ENCODE measurements around the gene PRG2.

PRG2 gene

DNA sequence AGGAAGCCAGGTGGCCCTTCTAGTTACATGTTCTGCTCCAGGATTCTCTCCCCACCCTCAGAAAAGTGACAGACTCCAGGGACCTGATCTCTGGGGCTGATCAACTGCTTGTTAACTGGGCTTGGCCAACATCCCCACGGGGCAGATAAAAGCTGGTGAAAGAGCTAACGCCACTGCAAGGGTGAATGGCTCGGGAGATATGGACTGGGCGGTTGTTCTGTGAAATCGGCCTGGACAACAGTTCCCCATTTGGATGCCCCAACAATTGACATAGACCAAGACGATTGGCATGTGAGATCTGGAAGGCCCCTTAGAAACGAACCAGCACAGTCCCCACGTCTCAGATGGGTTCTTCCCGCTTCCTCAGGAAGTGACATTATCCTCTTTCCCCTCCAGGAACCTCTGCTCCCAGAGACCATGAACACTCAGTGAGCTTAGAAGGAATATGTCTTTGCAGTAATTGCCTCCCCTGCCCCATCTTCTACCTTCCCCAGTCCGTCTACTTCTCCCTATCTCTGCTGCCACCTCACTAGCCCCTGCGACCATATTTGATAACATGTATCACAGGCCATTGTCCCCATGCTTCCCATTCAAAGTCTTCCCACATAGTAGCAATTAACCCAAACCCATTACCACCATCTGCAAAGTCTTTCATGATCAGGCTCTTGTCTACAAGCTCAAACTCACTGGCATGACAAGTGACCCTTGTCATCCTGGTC, 5.6 kb upstream of the PRG2 start:
- DNase-seq: no peak

GRCh38 chr11:57394203-57394965, 3.9 kb upstream of the PRG2 start:
- no peak for DNase-seq

DNA sequence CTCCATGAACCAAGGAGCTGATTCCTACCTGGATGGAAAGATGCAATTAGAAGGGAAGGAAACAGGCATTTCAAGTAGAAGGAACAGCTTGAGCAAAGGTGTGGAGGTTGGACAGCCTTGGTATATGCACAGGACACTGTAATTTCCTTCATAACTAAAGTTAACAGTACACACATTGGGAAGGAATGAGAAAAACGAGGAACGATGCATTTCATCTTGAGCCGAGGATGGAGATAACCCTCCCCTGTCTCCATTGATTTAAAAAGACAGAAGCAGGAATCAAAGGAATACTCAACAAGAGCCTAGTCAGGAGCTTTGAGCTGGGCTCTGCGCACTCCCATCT, 2.3 kb upstream of the PRG2 start:
- no peak for DNase-seq

DNA sequence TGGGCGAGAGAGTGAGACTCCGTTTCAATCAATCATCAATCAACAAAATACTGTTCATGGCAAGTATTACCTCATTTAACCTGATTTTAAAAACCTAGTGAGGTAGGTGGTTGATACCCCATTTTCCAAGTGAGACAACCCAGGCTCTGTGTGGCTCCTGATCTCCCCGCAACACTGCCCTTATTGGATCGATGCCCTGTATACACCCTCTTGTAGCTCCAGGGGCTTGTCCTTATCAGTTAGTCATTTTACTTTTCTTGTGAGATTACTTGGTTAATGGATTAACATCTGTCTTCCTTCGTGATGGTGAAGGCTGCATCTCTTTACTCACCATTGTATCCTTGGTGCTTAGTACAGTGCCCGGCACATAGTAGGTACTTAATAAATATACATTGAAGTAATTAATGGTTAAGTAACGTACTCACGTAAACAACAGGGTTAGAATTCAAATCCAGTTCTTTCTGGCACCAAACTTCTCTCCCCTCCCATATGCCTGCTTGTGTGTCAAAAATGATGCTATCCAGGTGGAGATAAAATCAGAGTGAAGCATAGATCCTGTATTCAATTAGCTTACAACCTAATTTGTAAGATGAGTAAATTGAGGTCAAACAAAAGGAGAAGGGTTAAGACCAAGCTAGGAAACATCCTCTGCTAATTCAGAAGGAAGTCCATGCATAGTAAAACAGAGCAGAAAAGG, 1.8 kb upstream of the PRG2 start:
- DNase-seq: no peak

- DNase-seq: no peak
Observed at GRCh38 chr11:57391539-57391938, 1.1 kb upstream of the PRG2 start.

DNA sequence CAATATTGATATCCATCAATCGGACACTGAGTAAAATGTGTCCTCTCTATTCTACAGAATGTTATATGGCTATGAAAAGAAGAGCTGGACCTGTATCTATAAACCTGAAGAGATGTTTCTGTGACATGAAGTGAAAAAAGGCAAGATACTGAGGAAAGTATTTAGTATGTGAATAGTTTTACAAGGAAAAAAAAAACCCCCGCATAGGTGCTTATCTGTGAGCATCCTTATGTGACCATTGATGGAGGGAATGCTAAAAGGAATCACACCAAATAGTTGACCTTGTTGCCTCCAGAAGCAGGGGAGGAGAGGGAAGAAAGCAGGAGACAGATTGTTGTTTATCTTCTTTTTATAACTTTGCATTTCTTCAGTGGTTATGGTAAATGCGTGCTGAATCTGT, 661 bp upstream of the PRG2 start:
- no peak for DNase-seq

DNA sequence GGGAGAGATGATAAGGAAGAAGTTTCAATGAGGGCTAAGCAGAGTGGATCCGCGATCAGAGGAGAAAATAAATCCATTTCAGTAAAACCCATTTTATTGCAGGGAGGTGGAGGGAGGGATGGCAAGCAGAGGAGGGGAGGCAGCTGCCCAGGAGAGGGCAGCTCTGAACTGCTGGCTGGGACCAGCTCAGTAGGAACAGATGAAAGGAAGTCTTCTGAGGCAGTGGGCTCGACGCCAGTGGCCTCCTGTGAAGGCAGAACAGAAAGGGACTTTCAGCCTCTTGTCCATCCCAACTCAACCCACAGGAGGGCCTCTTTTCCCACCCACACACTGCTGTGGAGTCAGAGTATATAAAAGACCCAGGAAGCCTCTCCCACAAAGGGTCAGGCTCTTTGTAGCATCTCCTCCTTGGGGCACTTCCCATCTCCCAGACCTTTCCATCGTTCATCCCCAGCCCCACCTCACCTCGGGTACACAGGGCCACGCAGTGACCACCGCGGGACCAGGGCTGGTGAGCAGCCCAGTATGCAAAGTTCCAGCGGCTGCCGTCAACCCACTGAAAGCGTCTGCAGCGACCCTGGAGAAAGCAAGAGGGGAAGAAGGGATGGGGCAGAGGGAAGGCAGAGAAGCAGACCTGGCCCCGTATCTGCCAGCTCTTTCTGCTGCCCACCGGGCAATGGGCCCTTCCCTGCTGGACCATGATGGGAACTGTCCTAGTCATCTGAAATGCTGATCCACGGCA, 3.0 kb downstream of the PRG2 start:
- DNase-seq: no peak

DNA sequence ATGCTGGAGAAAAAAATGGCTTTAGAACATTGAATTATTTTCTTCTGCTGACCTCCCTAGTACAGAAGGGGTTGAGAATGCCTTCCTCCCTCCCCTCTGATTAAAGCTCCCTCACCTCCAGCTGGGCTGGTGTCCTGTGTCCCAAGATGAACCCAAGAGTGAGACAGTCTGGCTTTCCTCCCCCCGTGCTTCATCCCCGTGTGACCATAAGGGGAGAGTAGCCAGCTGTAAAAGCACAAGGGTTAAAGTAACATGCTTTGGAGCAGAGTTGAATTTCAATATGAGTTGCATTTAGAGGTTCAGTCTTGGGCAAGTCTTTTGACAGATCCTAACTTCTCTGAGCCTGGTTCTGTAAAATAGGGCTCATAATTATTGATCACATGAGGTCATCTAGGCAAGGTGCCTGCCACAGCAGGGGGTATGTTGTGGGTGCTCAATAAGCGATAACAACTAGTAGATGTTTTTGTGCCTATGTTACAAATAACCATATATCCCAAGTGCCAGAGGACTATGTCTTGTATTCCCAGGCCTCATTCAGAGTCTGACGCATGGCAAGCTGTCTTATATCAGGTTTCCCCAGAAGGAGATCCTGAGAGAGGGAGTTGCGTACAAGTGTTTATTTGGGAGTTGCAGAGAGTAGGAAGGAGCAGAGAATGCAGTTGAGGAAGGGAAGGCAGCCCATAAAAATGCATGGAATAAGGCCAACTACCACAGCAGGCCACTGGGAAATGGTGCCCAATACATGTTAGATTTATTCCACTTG, 4.1 kb downstream of the PRG2 start:
- DNase-seq: no peak

- no peak for DNase-seq
Observed at GRCh38 chr11:57380975-57381374, 9.5 kb downstream of the PRG2 start, which contains the start of gene PRG3. Gene PRG3, minus strand, starts transcription at chr11:57381150. Its CDS starts 442 bp downstream, at chr11:57380708.

GRCh38 chr11:57379732-57380131, 10.7 kb downstream of the PRG2 start:
- no peak for DNase-seq

DNA sequence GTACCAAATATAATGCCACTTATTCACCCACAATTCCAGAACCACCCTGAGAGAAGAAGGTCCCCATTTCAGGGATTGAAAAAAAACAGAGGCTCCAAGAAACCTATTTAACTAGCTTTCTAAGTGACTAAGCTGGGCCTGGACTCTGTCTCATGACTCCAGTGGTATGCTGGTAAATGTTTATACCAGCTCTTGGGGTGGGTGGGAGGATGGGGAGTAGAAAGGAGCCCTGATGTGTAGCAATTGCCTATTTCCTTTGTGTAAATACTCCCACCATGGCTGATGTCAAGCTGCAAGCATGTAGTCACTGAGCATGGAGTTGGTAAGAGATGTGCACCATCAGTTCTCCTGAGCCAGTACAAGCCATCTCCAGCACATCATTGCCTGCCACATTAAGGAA, 12.3 kb downstream of the PRG2 start:
- no peak for DNase-seq

DNA sequence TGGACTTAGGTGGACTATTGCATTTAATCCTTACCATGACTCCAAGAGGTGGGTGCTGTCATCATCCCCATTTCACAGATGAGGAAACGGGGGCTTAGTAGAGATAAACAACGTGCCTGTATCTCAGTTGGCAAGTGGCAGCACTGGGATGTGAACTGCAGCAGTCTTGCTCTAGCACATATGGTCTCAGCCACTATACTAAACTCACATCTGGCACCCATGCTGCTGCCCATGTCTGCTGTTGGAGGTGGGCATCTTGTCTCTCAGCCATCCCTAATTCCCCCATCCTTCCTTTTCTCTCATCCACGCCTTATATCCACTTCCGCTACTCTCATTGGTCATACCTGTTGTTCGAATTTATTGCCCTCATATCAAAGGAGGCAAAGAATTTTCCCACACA, 13.3 kb downstream of the PRG2 start:
- DNase-seq: no peak

DNA sequence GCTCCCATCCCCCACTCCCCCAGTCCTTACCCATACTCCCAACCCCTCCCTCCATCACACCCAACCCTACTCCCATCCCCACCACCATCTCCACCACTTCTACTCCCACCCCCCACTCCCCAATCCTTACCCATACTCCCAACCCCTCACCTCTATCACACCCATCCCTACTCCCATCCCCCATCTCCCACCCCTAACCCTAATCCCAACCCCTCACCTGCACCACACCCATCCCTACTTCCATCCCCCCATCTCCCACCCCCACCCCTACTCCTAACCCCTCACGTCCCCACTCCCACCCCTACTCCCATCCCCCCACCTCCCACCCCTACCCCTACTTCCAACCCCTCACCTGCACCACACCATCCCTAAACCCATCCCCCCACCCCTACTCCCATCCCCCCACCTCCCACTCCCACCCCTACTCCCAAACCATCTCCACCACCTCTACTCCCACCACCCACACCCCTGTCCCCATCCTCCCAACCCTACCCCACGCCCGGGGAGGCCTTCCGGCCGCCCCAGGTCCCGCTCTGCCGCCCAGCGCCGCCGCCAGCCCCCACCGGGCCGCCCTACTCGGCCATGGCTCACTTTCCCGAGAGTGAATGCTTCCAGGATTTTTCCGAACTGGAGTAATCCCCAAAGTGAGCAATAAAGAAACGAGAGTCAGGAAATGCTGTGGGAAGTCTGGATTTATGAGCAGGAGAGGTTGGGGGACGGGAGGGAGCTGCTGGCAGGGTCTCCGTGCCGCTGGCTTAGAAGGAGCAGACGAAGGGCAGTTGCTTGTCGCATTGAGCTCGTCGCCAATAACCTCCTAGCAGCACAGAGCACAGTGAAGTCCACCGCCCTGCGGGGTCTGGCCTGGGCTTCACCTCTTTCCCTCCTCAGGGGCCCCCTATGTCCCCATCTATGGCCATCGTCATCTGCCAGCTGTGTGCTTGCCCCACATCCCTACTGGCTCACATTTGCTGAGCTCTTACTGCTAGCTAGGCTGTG, 14.1 kb downstream of the PRG2 start:
- no peak for DNase-seq

DNA sequence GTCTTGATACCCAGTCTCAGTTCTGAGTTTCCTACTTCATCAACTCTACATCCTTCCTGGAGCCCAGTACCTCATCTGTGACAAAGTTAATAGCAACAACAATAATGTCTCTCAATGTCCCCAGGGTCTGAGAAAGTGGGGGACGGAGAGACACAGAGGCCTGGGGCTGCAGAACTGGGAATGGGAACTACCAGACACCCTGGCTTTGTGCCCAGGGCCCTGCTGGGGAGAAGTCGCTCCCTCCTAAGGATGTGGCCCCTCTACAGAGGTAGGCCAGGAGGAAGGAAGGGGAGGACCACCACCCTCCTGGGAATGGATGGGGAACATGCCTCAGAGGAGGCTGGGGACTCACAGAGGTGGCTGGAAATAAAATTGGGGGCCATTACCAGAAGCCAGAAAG, 15.0 kb downstream of the PRG2 start:
- DNase-seq: no peak

- DNase-seq: no peak
Observed at GRCh38 chr11:57374966-57375365, 15.5 kb downstream of the PRG2 start.

DNA sequence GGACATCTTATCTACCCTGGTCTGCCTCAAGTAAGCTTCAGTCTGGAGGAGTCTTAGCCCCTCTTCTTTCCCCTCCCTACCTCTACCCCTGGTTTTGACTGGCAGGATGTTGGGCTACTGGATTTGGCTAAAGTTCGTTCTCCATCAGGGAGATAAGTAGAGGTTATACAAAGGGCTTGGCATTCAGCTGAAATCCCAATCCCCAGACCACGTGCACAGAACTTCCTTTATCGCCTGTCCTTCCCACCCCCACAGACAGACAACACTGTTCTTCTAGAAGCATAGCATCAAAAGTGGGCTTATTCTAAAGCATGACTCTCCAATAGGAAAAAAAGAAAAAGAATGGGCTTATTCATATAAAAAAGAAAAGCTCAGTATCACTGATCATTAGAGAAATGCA, 17.3 kb downstream of the PRG2 start:
- no peak for DNase-seq

GRCh38 chr11:57370941-57371340, 19.5 kb downstream of the PRG2 start:
- no peak for DNase-seq

GRCh38 chr11:57370251-57370650, 20.2 kb downstream of the PRG2 start:
- DNase-seq: no peak

DNA sequence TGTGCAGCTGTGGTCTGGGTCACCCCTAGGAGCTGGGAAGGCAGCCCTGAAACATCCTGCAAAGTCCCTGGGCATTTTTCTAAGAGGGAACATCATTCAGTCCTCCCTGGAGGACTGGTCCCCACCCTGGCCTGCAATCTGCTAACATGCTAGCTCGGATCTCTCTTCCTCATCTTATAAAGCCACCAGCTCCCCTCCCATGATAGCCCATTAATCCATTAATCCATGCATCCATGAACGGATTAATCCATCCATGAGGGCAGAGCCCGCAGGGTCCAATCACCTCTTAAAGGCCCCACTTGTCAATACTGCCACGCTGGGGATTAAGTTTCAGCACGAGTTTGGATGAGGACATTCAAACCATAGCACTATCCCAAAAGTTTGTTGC, 21.6 kb downstream of the PRG2 start:
- no peak for DNase-seq

GRCh38 chr11:57368106-57368844, 22.2 kb downstream of the PRG2 start:
- DNase-seq: no peak
